ENCODE results near the gene CADPS2. TPM values are rescaled to one million over a fixed set of nuclear protein-coding genes. Genes with fewer than 3 reads are reported as not detected.

The CADPS2 gene
- total and polyA plus RNA-seq, 4 donors, result 5.6 to 41.1 (median 11.0) TPM

GRCh38 chr7:122520971-122521555, 365.2 kb downstream of the CADPS2 start (continued):
- TF ChIP-seq, protein P1, sequence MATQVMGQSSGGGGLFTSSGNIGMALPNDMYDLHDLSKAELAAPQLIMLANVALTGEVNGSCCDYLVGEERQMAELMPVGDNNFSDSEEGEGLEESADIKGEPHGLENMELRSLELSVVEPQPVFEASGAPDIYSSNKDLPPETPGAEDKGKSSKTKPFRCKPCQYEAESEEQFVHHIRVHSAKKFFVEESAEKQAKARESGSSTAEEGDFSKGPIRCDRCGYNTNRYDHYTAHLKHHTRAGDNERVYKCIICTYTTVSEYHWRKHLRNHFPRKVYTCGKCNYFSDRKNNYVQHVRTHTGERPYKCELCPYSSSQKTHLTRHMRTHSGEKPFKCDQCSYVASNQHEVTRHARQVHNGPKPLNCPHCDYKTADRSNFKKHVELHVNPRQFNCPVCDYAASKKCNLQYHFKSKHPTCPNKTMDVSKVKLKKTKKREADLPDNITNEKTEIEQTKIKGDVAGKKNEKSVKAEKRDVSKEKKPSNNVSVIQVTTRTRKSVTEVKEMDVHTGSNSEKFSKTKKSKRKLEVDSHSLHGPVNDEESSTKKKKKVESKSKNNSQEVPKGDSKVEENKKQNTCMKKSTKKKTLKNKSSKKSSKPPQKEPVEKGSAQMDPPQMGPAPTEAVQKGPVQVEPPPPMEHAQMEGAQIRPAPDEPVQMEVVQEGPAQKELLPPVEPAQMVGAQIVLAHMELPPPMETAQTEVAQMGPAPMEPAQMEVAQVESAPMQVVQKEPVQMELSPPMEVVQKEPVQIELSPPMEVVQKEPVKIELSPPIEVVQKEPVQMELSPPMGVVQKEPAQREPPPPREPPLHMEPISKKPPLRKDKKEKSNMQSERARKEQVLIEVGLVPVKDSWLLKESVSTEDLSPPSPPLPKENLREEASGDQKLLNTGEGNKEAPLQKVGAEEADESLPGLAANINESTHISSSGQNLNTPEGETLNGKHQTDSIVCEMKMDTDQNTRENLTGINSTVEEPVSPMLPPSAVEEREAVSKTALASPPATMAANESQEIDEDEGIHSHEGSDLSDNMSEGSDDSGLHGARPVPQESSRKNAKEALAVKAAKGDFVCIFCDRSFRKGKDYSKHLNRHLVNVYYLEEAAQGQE (IDR thresholded peaks at IDR 0.05), result no peak
- TF ChIP-seq FOXA1 (IDR thresholded peaks at IDR 0.05) (no peak), YY1 (IDR thresholded peaks at IDR 0.05) (no peak), RXRA (IDR thresholded peaks at IDR 0.05) (no peak), EGR1 (IDR thresholded peaks at IDR 0.05; ENCODE audit: low read depth in 2 of 2) (no peak)

DNA sequence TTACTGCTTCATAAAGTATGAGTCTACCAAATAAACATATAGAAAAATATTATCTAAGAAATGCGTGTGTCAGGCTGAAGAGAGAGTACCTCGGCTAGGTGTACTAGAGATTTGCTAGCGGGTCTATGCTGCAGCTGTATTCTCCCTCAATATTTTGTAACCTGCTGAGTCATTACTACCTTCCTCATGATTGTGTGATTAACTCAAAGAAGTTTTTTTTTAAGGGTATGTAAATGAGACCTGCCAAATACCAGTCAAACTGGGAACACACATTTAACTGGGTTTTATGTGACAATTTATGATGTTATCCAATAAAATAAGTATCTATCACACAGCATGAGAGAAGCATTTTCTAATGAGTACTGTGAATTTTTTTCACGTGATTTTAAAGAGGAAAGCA, 367.8 kb downstream of the CADPS2 start:
- Histone ChIP-seq H3K27me3 (ENCODE audit: control insufficient read depth in 4 of 4, insufficient read depth in 4 of 4, low read length in 3 of 4) (no peaks in the 10 kb centered on the region), H3K9me3 (ENCODE audit: control insufficient read depth in 4 of 4, low read length in 3 of 4) (no peaks in the 10 kb centered on the region), H3K9ac (ENCODE audit: low read depth in 1 of 2, low read length in 2 of 2) (no peak overlapping the region), H3K4me3 (ENCODE audit: low read depth in 1 of 3, low read length in 3 of 3) (no peak overlapping the region), H3K36me3 (ENCODE audit: control insufficient read depth in 4 of 4, insufficient read depth in 3 of 4, low read depth in 1 of 4, low read length in 3 of 4) (no peaks in the 10 kb centered on the region), H3K4me1 (ENCODE audit: control insufficient read depth in 4 of 4, insufficient read depth in 4 of 4, low read length in 3 of 4) (peaks cover 0 to 5% (median 3%) of the 10 kb centered on the region in 4 donors), H3K27ac (ENCODE audit: low read depth in 1 of 2, low read length in 2 of 2) (no peak overlapping the region)
- 93% methylated on average over 4 of the region's 4 CpGs for WGBS
- no peak for DNase-seq (ENCODE audit: low spot score)
- TF ChIP-seq FOXA1 (IDR thresholded peaks at IDR 0.05), result no peak
- no peak for TF ChIP-seq YY1 (IDR thresholded peaks at IDR 0.05)
- TF ChIP-seq GABPA (IDR thresholded peaks at IDR 0.05 in 1 of 2, conservative IDR thresholded peaks at IDR 0.05 in 1 of 2), result no peak
- no peak for TF ChIP-seq HNF4G (IDR thresholded peaks at IDR 0.05)
- no peak for TF ChIP-seq RAD21 (IDR thresholded peaks at IDR 0.05)
- TF ChIP-seq SP1 (IDR thresholded peaks at IDR 0.05), result no peak
- TF ChIP-seq EGR1 (IDR thresholded peaks at IDR 0.05; ENCODE audit: low read depth in 2 of 2), result no peak
- TF ChIP-seq, protein P2, sequence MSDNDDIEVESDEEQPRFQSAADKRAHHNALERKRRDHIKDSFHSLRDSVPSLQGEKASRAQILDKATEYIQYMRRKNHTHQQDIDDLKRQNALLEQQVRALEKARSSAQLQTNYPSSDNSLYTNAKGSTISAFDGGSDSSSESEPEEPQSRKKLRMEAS (IDR thresholded peaks at IDR 0.05), result no peak
- TF ChIP-seq ZBTB33 (IDR thresholded peaks at IDR 0.05), result no peak
- TF ChIP-seq, protein P3, sequence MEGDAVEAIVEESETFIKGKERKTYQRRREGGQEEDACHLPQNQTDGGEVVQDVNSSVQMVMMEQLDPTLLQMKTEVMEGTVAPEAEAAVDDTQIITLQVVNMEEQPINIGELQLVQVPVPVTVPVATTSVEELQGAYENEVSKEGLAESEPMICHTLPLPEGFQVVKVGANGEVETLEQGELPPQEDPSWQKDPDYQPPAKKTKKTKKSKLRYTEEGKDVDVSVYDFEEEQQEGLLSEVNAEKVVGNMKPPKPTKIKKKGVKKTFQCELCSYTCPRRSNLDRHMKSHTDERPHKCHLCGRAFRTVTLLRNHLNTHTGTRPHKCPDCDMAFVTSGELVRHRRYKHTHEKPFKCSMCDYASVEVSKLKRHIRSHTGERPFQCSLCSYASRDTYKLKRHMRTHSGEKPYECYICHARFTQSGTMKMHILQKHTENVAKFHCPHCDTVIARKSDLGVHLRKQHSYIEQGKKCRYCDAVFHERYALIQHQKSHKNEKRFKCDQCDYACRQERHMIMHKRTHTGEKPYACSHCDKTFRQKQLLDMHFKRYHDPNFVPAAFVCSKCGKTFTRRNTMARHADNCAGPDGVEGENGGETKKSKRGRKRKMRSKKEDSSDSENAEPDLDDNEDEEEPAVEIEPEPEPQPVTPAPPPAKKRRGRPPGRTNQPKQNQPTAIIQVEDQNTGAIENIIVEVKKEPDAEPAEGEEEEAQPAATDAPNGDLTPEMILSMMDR (IDR thresholded peaks at IDR 0.05; ENCODE audit: low read depth, low read length, missing input control), result no peak
- TF ChIP-seq JUND (IDR thresholded peaks at IDR 0.05), result no peak
- no peak for TF ChIP-seq ATF3 (IDR thresholded peaks at IDR 0.05)
- TF ChIP-seq, protein P1 (IDR thresholded peaks at IDR 0.05), result no peak
- no peak for TF ChIP-seq HNF4A (conservative IDR thresholded peaks at IDR 0.05)
- no peak for TF ChIP-seq TAF1 (conservative IDR thresholded peaks at IDR 0.05)
- TF ChIP-seq NR2F2 (IDR thresholded peaks at IDR 0.05), result no peak
- TF ChIP-seq RXRA (IDR thresholded peaks at IDR 0.05), result no peak

Measured in liver (tissue), 9 donors.